GM12878 (cell line): ENCODE data around the gene SLC25A26. TPM values are rescaled to one million over a fixed set of nuclear protein-coding genes. Genes with fewer than 3 reads are reported as not detected.

Experiments used
- ATAC-seq: fragments of 200-7000 bp; cut with Tn5 transposase; 3 replicates; pipeline ENCODE4 v1.9.1; 2020; ENCODE audit warnings: mild to moderate bottlenecking, moderate library complexity
- BruUV-seq: library from RNA; stranded (reverse); fragments of 400-500 nt; replicated peaks from 2 replicates; lab custom pipeline; 2021; lab: Mats Ljungman, UMichigan
- CTCF ChIA-PET: fragments of 300-600 bp; sonication (Branson Sonifier 250); formaldehyde crosslinking; extraction: SDS; loops from one replicate; lab custom pipeline; 2021; ENCODE audit warnings: inconsistent platforms; lab: Yijun Ruan, JAX
- POLR2A ChIA-PET: fragments of 350-600 bp; formaldehyde crosslinking; extraction: SDS; loops from one replicate; lab custom pipeline; 2021; ENCODE audit warnings: inconsistent platforms; lab: Charles Lee
- RAD21 ChIA-PET: fragments of 300-600 bp; sonication (Branson Sonifier 250); formaldehyde crosslinking; loops from one replicate; lab custom pipeline; 2023; ENCODE audit warnings: antibody characterized with exemption; ENCODE audit not compliant: unreplicated experiment; lab: Charles Lee
- SMC1A ChIA-PET: fragments of 300-600 bp; sonication (Branson Sonifier 250); formaldehyde crosslinking; loops from one replicate; lab custom pipeline; 2023; ENCODE audit not compliant: unreplicated experiment, uncharacterized antibody; lab: Charles Lee
- DNase-seq: peaks from one replicate; pipeline ENCODE4 v3.0.0-alpha.2; 2011; ENCODE audit warnings: low read depth, low spot score
- FAIRE-seq: peaks from 3 replicates; lab custom pipeline; 2011; peaks lifted over from hg19 to GRCh38; lab: Jason Lieb, UNC
- H2AFZ ChIP-seq: 2 replicates; pipeline ENCODE4 v1.6.0; 2011; ENCODE audit warnings: low read depth, low read length, control low read depth; ENCODE audit not compliant: control insufficient read depth
- H3K27ac ChIP-seq: 2 replicates; pipeline ENCODE4 v1.5.1; 2011; ENCODE audit warnings: control low read depth; ENCODE audit not compliant: control insufficient read depth, insufficient read depth
- H3K27me3 ChIP-seq, 2 experiments: replicated peaks in 1 of 2; 2 replicates each; pipeline versions ENCODE4 v1.6.0 to v1.6.1; 2011; ENCODE audit warnings: low read length in 1 of 2; ENCODE audit not compliant: control insufficient read depth in 2 of 2, insufficient read depth in 2 of 2
- H3K36me3 ChIP-seq, 2 experiments: 2 replicates each; pipeline ENCODE4 v1.5.1; 2011; ENCODE audit warnings: low read length in 1 of 2; ENCODE audit not compliant: control insufficient read depth in 2 of 2, insufficient read depth in 2 of 2
- H3K4me1 ChIP-seq: 2 replicates; pipeline ENCODE4 v1.6.1; 2011; ENCODE audit warnings: mild to moderate bottlenecking, low read length, moderate library complexity, mixed read lengths; ENCODE audit not compliant: control insufficient read depth, insufficient read depth
- H3K4me2 ChIP-seq: 2 replicates; pipeline ENCODE4 v1.6.0; 2011; ENCODE audit warnings: control low read depth; ENCODE audit not compliant: control insufficient read depth, insufficient read depth
- H3K4me3 ChIP-seq: fragments of 200-600 bp; sonication (generic); 2 replicates; pipeline ENCODE4 v1.5.1; 2016
- H3K79me2 ChIP-seq: 2 replicates; pipeline ENCODE4 v1.6.0; 2011; ENCODE audit warnings: low read length; ENCODE audit not compliant: control insufficient read depth, insufficient read depth
- H3K9ac ChIP-seq: 2 replicates; pipeline ENCODE4 v1.8.0; 2011; ENCODE audit warnings: low read length, control low read depth, mixed read lengths; ENCODE audit not compliant: control insufficient read depth, insufficient read depth
- H3K9me3 ChIP-seq: replicated peaks from 3 replicates; pipeline ENCODE4 v1.5.1; 2011; ENCODE audit warnings: mild to moderate bottlenecking, low read length; ENCODE audit not compliant: control insufficient read depth, insufficient read depth
- H4K20me1 ChIP-seq: 2 replicates; pipeline ENCODE4 v1.6.0; 2011; ENCODE audit not compliant: control insufficient read depth, insufficient read depth
- CBFB ChIP-seq: IDR thresholded peaks from 2 replicates; pipeline ENCODE4 v1.6.1; 2016; ENCODE audit warnings: antibody characterized with exemption, low read depth
- CBX3 ChIP-seq: fragments of 200-600 bp; sonication (generic); IDR thresholded peaks from 2 replicates; pipeline ENCODE4 v1.6.1; 2016; ENCODE audit warnings: low read depth, borderline replicate concordance
- EED ChIP-seq: sonication (generic); IDR thresholded peaks from 2 replicates; pipeline ENCODE4 v1.6.1; 2016; ENCODE audit warnings: antibody characterized with exemption, low read depth
- IKZF1 ChIP-seq: fragments of 450-650 bp; conservative IDR thresholded peaks from 2 replicates; pipeline ENCODE4 v1.6.1; 2017; ENCODE audit warnings: antibody characterized with exemption, mild to moderate bottlenecking
- KAT2A ChIP-seq: conservative IDR thresholded peaks from 2 replicates; pipeline ENCODE4 v1.6.1; 2011; ENCODE audit warnings: low read depth, low read length; ENCODE audit not compliant: control insufficient read depth
- MYB ChIP-seq: fragments of 150-350 bp; IDR thresholded peaks from 2 replicates; pipeline ENCODE4 v1.6.1; 2014; ENCODE audit warnings: mild to moderate bottlenecking, low read depth, low read length, borderline replicate concordance
- NBN ChIP-seq: fragments of 450-650 bp; IDR thresholded peaks from 2 replicates; pipeline ENCODE4 v1.6.1; 2016
- NFYA ChIP-seq: IDR thresholded peaks from 2 replicates; pipeline ENCODE4 v1.6.1; 2011; ENCODE audit warnings: low read depth, mild to moderate bottlenecking, low read length, improper control_type of control experiment, borderline replicate concordance
- RBBP5 ChIP-seq: fragments of 200-600 bp; sonication (generic); conservative IDR thresholded peaks from 2 replicates; pipeline ENCODE4 v1.6.1; 2016
- RUNX3 ChIP-seq: IDR thresholded peaks from 2 replicates; pipeline ENCODE4 v1.6.1; 2012; ENCODE audit warnings: low read length, inconsistent platforms
- SRF ChIP-seq, 2 experiments: IDR thresholded peaks; 2 replicates each; pipeline ENCODE4 v1.6.1; 2011; ENCODE audit warnings: low read depth in 2 of 2, low read length in 2 of 2, mild to moderate bottlenecking in 1 of 2, moderate library complexity in 1 of 2
- WRNIP1 ChIP-seq: IDR thresholded peaks from 2 replicates; pipeline ENCODE4 v1.6.1; 2011; ENCODE audit warnings: low read depth, low read length, improper control_type of control experiment, borderline replicate concordance
- ZNF217 ChIP-seq: fragments of 450-650 bp; IDR thresholded peaks from 2 replicates; pipeline ENCODE4 v1.6.1; 2017; ENCODE audit warnings: antibody characterized with exemption, mild to moderate bottlenecking
- WGBS: methylation state at CpG from one replicate; pipeline ENCODE4 v1.1.6; 2016; ENCODE audit warnings: low lambda C conversion rate; ENCODE audit not compliant: insufficient replicate concordance, insufficient coverage; ENCODE audit errors: missing lambda C conversion rate; 5-methylcytosine and 5-hydroxymethylcytosine counted together
- in situ Hi-C: fragments of 300-500 bp; cut with MboI; formaldehyde crosslinking; loops from 9 replicates; pipeline ENCODE4 v1.14.3; 2018; ENCODE audit warnings: mixed read lengths
- intact Hi-C: fragments of 100-400 bp; cut with micrococcal nuclease; formaldehyde crosslinking; loops from one replicate; pipeline ENCODE4 v1.14.2; 2022; ENCODE audit not compliant: unreplicated experiment
- polyA plus RNA-seq, 11 experiments: library from polyadenylated mRNA; depleted of rRNA in 4 of 11; unstranded in 6 of 11; stranded (reverse) in 5 of 11; fragments of >200 nt; fragmentation: Nextera tagmentation in 4 of 11; fragmentation: Illumina TruSeq in 1 of 11; extraction: Ambion mirVana in 4 of 11; extraction: Trizol in 1 of 11; gene quantifications; 1 replicate in 1 of 11; 2 replicates in 10 of 11; pipeline versions ENCODE4 v1.2.1 to v1.2.3, GENCODE V29; 2011 to 2016; ENCODE audit warnings: inconsistent platforms in 2 of 11, missing spikeins in 2 of 11, low read depth in 1 of 11
- total RNA-seq, 4 experiments: library from RNA; depleted of rRNA in 3 of 4; stranded (reverse); fragments of >200 nt in 3 of 4; fragmentation: Illumina TruSeq in 1 of 4; extraction: Trizol in 1 of 4; gene quantifications; 2 replicates each; pipeline versions ENCODE4 v1.2.1 to v1.2.3, GENCODE V29; 2013 to 2021
- TF ChIP-seq, protein P1 (sequence below): fragments of 150-350 bp; IDR thresholded peaks from 2 replicates; pipeline ENCODE4 v1.6.1; 2016; ENCODE audit warnings: low read depth, low read length
- TF ChIP-seq, protein P2 (sequence below): IDR thresholded peaks from 2 replicates; pipeline ENCODE4 v1.6.1; 2011; ENCODE audit warnings: borderline replicate concordance, low read depth, mild to moderate bottlenecking, moderate library complexity, low read length; ENCODE audit not compliant: insufficient read depth, poor library complexity, severe bottlenecking

SLC25A26 gene
- total and polyA plus RNA-seq, 10 of the 15 experiments (the other 5 are each of a cell fraction or from before 2014, with no cell fraction given) = 14.6 to 49.7 (median 24.9) TPM

- Histone ChIP-seq H3K4me1 (peaks cover 7% of the 10 kb centered on the region), H3K27ac (no peak overlapping the region), H3K79me2 (no peaks in the 10 kb centered on the region), H3K9ac (no peak overlapping the region), H4K20me1 (no peaks in the 10 kb centered on the region), H3K4me3 (no peak overlapping the region), H3K9me3 (no peaks in the 10 kb centered on the region), H3K27me3 (no peaks in the 10 kb centered on the region), H3K36me3 (no peaks in the 10 kb centered on the region), H3K4me2 (no peak overlapping the region), H2AFZ (no peak overlapping the region)
- no peak for FAIRE-seq
- SMC1A ChIA-PET = interaction anchor here (0.6 to 2.9 kb wide), 9 partner anchors 8 to 561 kb away, joined by 3 to 16 read pairs (median 5); no protein-coding TSS in a partner anchor
- TF ChIP-seq NBN = no peak
- no peak for TF ChIP-seq NFYA
- no peak for TF ChIP-seq EED
- no peak for TF ChIP-seq CBFB
- no peak for TF ChIP-seq RUNX3
- no peak for TF ChIP-seq WRNIP1
- TF ChIP-seq IKZF1 = no peak
- TF ChIP-seq SRF (IDR thresholded peaks at IDR 0.05; ENCODE audit: low read depth in 2 of 2, low read length in 2 of 2) = no peak
- no peak for TF ChIP-seq ZNF217
- TF ChIP-seq, protein P1, sequence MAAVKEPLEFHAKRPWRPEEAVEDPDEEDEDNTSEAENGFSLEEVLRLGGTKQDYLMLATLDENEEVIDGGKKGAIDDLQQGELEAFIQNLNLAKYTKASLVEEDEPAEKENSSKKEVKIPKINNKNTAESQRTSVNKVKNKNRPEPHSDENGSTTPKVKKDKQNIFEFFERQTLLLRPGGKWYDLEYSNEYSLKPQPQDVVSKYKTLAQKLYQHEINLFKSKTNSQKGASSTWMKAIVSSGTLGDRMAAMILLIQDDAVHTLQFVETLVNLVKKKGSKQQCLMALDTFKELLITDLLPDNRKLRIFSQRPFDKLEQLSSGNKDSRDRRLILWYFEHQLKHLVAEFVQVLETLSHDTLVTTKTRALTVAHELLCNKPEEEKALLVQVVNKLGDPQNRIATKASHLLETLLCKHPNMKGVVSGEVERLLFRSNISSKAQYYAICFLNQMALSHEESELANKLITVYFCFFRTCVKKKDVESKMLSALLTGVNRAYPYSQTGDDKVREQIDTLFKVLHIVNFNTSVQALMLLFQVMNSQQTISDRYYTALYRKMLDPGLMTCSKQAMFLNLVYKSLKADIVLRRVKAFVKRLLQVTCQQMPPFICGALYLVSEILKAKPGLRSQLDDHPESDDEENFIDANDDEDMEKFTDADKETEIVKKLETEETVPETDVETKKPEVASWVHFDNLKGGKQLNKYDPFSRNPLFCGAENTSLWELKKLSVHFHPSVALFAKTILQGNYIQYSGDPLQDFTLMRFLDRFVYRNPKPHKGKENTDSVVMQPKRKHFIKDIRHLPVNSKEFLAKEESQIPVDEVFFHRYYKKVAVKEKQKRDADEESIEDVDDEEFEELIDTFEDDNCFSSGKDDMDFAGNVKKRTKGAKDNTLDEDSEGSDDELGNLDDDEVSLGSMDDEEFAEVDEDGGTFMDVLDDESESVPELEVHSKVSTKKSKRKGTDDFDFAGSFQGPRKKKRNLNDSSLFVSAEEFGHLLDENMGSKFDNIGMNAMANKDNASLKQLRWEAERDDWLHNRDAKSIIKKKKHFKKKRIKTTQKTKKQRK = no peak
- no peak for TF ChIP-seq MYB
- TF ChIP-seq, protein P2, sequence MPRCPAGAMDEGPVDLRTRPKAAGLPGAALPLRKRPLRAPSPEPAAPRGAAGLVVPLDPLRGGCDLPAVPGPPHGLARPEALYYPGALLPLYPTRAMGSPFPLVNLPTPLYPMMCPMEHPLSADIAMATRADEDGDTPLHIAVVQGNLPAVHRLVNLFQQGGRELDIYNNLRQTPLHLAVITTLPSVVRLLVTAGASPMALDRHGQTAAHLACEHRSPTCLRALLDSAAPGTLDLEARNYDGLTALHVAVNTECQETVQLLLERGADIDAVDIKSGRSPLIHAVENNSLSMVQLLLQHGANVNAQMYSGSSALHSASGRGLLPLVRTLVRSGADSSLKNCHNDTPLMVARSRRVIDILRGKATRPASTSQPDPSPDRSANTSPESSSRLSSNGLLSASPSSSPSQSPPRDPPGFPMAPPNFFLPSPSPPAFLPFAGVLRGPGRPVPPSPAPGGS = no peak
- TF ChIP-seq RBBP5 = no peak
- no peak for TF ChIP-seq KAT2A
- TF ChIP-seq CBX3 = no peak
- POLR2A ChIA-PET = no interaction called here
- RAD21 ChIA-PET = interaction anchor here (1.2 kb wide), 1 partner anchor 64 kb away, joined by 3 read pairs; no protein-coding TSS in a partner anchor
- no TSS peak for BruUV-seq
- intact Hi-C loops (no loop called here), in situ Hi-C loops (no loop called here)
- DNase-seq = no peak
- 95% methylated on average over 2 of the region's 2 CpGs for WGBS
- no peak for ATAC-seq
- CTCF ChIA-PET = interaction anchor here (1.0 to 3.4 kb wide), 7 partner anchors 9 to 468 kb away, joined by 3 to 18 read pairs (median 4); no protein-coding TSS in a partner anchor
Measured at GRCh38 chr3:66354001-66354400, 133.2 kb downstream of the SLC25A26 start.
